ENCODE results near the gene SVOP. TPM values are rescaled to one million over a fixed set of nuclear protein-coding genes. Genes with fewer than 3 reads are reported as not detected.

SVOP gene
- total RNA-seq, 1 donor = under 0.01 TPM

- no peak for DNase-seq (ENCODE audit: low read depth in 2 of 3, low spot score in 2 of 3)
Measured at GRCh38 chr12:108858311-108859074, 162.4 kb downstream of the SVOP start.

Small RNA genes lying within 50 kb of the gene (small RNA-seq; reads per million reads assigned to genes)
- gene AC190387.1 (not detected), gene RNA5SP372 (not detected), gene RNU6-361P (not detected)

Other genes with a start within 250 kb of the SVOP start
- 10.8 TPM for gene SSH1, start 163.5 kb downstream of the SVOP start, total RNA-seq
- gene DAO, start 141.0 kb downstream of the SVOP start, total RNA-seq = not detected
- gene USP30, start 31.5 kb upstream of the SVOP start, total RNA-seq = 27.2 TPM
- 22.6 TPM for gene ALKBH2, start 72.4 kb upstream of the SVOP start, total RNA-seq
- 28.3 TPM for gene UNG, start 76.5 kb upstream of the SVOP start, total RNA-seq
- gene ACACB, start 95.5 kb upstream of the SVOP start, total RNA-seq = 28.8 TPM

All from hematopoietic multipotent progenitor cell (in vitro differentiated cells).